Superior temporal gyrus (tissue), 1 donor: ENCODE measurements around the gene FAM171A2.
A peak's percentile ranks its signal among the peaks of the same experiment; 100 is the strongest.

Experiments
- DNase-seq: peaks from one replicate; pipeline ENCODE4 v3.0.0-alpha.2; 2016; ENCODE audit errors: extremely low spot score

FAM171A2 gene

DNA sequence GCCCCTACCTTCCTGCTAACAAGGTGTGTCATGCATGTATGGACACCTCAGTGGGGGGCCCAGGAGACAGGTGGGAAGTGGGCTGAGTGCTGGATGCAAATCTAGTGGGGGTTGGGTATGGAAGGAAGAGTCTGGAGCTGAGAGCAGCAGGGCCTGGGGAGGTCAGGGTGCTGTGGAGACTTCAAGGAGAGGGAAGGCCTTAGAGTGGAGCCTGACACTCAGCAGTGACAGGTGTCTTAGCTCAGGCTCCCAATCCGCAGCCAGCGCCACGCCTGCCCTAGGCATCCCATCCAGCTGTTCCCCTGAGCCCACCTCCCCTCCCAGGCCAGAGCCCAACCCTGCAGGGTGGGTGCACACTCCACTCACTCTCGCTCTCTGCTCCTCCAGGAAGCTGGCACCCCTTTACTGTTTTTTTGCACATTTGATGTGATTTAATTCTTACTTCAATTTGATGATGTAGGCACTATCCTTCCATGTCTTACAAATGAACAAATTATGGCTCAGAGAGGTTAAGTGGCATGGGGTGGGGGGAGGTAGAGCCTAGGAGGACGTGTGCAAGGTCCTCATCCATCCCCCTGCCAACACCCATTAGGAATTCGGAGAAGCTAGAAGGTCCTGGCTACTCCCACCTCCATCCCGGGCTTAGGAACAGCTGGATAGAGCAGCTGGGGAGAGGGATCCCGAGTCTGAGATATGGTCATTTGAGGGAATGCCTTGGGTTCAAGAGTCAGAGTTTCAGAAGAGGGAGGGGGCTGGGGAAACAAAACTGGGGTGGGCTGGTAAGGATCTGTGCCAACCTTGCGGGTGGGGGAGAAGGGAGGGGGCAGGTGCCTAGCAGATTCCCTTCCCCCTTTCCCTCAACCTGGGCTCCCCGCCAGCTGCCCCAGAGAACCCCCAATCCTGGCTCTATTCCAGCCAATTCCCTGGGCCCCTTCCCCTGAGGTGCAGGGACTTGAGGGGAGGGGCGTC is 2.1 kb downstream of the FAM171A2 start:
- no peak for DNase-seq

DNA sequence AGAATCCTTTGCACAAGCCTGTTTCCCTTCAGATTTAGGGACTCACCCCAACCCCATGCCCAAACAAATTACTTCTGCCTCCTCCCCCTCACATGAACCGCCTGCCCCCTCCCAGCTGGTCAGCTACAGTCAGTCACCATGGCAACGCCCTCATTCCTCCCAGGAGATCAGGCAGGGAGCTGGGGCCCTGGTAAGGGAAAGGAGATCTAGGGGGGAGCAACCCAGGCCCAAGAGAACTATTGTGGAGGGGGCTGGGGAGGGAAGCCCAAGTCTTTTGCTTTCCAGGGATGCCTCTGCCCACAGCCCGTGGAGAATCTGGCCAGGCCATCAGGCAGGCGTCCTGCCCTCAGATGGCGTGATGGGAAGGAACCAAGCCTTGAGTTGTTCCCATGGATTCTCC is 2.8 kb downstream of the FAM171A2 start:
- no peak for DNase-seq

DNA sequence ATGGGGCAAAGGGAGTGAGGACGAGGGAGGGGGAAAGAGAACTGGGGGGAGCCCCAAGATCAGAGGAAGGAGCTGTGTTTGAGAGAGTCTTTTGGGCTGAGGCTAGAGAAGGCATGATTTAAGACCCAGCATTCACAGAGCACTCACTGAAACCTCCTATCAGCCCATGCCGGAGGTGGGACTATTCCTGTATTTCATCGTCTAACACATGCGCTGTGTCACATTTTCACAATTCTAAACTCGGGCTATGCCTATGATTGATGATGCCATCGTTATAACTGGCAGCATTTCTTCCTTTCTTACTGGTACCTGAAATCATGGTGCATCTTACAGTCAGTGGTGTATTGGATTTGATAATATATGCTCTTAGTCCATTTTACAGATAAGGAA is 3.5 kb downstream of the FAM171A2 start:
- no peak for DNase-seq

DNA sequence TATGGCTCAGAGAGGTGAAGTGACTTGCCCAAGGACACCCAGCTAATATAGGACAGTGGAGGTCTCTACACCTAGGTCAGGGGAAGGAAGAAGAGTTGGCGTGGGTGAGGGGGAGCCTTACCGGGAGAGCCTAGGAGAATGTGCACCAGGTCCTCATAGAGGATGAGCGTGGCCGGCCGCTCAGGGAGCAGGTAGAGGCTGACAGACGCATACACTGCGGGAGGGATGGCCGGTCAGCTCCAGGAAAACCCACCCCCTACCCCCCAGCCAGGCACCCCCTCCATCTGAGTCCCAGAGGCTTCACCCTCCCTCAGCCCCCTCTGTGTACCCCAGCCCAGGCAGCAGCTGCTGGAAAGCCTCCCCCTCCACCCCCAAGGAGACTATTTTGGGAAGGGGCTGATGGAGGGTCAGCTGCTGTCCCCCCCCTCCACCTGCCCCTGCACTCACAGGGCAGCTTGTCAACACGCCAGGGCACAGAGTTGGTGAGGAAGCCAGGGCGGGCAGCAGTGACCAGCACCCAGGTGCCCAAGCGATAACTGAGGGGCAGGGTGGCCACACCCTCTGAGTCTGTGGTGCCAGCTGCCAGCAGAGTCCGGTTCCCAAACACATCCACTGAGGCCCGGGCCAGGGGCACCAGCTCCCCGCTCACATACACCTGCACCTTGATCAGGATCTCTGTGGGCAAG is 4.1 kb downstream of the FAM171A2 start:
- DNase-seq, result no peak

DNA sequence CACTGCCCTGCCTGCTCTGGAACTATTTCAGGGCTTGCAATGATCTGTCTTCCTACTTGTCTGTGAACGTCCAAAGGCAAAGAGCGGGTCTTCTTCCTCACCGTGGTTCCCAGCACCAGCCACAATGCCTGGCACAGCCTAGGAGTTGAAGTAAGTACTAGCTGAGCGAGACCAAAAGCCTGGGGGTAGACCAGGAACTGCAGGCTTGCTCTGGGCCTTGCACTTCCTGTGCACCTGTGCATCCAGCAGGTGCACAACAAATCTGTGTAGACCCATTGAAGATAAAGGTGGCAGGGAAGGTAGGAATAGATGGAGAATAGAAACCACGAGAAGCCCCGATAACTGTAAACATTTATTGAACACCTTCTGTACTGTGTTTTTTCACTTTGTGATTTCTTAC is 4.6 kb downstream of the FAM171A2 start:
- DNase-seq, result no peak

DNA sequence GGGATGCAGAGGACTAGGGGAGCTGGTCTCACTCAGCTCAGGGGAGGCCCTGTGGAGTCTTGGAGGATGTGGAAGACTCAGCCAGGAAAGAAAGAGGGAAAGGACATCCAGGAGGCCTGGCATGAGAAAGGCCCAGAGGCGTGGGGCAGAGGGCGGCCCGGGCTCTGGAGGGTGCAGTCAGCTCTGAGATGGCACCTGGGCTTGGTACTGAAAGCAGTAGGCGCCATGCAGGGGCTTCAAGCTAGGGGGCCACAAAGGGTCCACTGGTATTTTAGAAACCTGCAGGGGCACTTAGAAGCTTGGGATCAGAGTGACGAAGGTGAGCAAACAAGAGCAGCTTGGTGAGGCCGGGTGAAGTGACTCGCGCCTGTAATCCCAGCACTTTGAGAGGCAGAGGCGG is 5.6 kb downstream of the FAM171A2 start:
- DNase-seq, result no peak

DNA sequence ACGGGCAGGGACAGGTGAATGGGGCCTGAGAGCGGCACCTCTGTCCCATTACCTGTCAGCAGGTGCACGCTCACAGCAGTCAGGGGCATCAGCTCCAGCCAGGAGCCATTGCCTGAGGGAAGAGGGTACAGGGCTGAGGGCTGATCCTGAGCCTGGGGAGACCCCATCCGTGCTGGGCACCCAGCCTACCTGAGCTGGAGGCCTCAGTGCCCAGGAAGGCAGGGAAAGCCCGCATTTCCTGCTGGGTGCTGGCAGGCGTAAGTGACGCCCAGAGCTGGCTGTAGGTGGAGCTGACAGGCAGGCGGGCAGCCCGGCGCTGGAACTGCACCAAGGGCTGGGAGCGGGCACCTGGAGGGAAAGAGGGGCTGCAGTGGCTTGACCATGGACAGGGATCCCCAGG is 7.4 kb downstream of the FAM171A2 start:
- DNase-seq, result no peak

DNA sequence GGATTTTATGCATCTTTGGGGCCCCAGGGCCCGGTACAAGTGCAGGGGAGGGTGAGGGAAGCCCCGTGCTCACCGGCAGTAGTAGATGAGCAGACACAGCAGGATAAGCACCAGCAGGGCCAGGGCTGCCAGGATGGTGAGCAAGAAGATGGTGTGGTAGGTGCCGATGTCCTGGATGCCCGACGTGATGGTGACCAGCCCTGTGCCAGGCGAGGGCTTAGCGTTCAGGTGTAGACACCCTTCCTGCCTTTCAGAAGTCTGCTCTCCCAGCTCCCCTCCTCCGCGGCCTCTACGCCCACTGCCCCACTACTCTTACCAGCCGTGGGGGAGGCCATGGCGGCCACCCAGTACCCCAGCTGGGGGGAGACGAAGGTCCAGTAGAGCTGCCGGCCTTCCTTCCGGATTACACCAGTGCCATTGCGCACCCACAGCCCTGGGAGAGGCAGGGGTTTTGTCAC is 8.0 kb downstream of the FAM171A2 start:
- no peak for DNase-seq

DNA sequence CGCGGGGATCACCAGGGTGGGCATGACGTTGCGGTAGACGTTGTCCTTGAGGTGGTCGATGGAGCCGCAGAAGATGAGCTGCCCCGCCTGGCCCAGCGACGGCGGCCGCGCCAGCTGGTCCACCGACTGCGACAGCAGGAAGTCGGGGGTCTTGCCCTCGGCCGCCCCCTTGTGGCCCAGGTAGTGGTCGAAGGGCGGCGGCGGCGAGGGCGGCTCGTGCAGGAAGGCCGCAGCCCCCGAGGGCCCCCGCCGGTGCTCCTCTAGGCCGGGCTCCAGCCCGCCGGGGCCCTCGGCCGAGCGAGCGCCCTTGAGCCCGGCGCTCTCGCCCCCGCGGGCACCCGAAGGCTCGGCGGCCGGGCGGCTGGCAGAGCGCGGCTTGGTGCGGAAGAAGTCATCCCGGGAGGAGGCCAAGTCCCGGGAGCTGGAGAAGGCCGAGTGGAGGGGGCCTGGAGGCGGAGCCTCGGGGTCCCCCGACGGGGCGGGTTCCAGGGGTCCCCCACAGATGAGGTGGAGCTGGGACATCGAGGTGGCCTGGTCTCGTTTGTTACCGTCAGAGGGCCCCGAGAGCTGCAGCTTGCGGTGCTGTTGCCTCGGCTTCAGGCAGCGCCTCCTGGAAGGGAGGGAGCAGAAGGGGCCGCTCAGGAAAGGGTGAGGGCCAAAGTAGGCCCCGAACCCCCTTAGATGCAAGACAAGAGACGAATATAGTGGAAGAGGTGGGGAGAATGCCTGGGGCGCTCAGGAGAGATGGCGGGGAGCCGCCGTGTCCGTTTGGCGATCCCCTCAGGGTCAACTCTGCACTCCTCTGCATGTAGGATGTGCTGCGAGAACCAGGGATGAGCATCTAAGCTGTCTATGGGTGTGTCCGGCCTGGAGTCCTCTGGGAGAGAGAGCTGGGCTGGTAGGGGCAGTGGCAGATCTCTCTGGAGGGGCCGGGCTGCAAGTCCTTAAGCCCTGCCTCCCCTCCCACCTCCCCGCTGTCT is 8.8 kb downstream of the FAM171A2 start:
- DNase-seq, result no peak

DNA sequence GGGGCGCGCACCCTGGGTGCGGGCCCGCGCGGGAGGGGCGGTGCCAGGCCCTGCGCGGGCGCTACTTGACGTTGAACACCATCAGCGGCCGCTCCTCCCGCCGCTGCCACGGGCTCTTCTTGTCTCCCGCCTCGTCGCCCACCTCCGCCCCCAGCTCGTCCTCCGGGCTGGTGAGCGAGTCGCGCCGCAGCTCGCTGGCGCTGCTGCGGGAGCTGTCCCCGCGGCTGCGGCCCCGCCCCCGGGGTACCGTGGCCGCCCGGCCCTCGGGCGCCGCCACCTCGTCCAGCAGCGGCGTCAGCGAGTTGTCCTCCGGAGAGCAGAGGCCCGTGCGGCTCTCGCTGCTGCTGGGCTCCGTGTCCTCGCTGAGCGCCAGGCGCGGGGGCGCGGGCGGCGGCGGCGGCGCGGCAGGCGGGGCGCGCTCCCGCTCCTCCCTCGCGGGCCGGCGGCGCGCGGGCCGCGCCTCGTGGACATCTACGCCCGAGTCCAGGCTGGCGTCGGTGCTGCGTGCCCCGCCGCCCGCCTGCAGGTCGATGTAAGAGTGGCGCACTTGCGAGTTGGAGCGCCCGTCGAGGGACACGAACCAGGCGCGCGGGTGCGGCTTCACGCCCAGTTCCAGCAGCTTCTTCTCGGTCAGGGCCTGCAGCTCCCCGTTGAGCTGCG is 9.9 kb downstream of the FAM171A2 start:
- DNase-seq, result no peak

DNA sequence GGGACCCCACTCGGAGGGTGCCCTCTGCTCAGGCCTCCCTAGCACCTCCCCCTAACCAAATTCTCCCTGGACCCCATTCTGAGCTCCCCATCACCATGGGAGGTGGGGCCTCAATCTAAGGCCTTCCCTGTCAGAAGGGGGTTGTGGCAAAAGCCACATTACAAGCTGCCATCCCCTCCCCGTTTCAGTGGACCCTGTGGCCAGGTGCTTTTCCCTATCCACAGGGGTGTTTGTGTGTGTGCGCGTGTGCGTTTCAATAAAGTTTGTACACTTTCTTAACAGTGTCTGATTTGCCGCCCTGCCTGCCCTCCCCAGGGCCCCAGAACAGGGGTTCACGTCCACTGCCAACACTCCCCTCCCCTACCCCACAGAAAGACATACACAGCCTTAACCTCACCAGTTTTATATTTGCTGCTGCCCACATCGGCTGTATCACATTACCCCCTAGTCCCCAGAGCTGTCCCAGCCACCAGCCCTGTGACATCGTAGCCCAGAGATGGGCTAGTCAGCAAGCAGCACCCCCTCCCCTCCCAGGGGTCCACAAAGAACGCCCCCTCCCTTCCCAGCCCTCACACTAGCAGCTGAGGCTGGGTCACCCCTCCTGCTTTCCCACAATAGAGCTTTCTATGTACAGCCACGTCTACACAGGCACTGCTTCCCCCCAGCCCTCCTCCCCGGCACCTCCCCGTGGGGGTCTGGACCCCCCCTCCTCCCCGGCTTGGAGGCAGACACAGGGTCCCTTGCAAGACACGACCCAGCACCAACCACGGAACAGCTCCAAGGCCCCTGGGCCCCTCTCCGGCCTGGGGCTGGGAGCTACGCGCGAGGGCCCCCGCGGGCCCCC is 10.6 kb downstream of the FAM171A2 start:
- no peak for DNase-seq

DNA sequence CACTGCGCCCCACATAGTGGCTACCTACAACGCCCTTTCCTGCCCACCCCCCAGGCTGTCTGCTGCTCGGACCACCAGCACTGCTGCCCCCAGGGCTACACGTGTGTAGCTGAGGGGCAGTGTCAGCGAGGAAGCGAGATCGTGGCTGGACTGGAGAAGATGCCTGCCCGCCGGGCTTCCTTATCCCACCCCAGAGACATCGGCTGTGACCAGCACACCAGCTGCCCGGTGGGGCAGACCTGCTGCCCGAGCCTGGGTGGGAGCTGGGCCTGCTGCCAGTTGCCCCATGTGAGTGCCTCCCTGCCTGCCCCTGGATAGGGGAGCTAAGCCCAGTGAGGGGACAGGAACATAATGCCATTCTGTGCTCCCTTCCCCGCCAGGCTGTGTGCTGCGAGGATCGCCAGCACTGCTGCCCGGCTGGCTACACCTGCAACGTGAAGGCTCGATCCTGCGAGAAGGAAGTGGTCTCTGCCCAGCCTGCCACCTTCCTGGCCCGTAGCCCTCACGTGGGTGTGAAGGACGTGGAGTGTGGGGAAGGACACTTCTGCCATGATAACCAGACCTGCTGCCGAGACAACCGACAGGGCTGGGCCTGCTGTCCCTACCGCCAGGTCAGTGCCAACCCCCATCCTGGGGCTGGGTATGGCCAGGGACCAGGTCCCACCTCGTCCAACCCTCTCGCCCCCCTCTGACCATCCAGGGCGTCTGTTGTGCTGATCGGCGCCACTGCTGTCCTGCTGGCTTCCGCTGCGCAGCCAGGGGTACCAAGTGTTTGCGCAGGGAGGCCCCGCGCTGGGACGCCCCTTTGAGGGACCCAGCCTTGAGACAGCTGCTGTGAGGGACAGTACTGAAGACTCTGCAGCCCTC is 11.5 kb downstream of the FAM171A2 start:
- no peak for DNase-seq

DNA sequence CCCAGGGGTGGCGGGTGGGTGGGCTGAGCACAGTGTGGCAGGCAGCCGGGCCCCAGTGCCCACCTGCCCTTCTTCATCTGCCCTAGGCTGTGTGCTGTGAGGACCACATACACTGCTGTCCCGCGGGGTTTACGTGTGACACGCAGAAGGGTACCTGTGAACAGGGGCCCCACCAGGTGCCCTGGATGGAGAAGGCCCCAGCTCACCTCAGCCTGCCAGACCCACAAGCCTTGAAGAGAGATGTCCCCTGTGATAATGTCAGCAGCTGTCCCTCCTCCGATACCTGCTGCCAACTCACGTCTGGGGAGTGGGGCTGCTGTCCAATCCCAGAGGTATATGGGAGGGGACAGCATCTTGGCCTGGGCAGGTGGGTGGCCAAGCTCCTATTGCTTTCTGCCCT is 12.2 kb downstream of the FAM171A2 start:
- no peak for DNase-seq

DNA sequence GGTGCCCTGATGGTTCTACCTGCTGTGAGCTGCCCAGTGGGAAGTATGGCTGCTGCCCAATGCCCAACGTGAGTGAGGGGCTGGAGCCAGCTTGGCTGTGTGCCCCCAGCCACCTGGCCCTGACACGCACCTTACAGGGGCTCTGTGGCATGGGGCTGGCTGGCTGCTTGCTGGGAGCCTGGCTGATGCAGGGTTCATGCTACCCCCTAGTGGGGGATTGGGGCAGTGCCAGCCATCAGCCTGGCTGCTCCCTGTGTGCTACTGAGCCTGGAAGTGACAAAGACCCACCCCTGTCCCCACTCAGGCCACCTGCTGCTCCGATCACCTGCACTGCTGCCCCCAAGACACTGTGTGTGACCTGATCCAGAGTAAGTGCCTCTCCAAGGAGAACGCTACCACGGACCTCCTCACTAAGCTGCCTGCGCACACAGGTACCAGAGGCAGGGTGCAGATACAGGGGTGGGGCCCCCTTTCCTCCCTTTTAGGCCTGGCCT is 12.9 kb downstream of the FAM171A2 start:
- peak; percentile 79 for DNase-seq

DNA sequence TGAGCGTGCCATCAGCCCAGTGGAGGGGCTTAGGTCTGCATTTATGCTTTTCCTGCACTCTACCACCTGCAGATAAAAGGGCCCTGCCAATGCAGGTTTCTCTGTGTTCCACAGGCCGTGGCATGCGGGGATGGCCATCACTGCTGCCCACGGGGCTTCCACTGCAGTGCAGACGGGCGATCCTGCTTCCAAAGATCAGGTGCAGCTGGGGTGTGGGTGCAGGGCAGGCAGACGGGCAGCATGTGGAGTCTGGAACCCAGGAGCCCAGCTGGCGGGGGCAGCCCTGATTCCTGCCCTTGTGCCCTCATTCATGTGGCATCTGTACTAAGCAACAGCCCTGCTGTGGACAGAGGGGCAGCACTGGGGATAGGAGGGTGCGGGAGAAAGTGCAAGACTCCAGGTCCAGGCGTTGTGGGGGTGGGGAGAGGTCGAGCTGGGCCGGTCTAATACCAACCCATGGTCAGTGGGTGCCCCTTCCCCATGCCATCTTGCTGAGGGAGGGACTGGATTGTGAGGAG is 14.0 kb downstream of the FAM171A2 start:
- no peak for DNase-seq

DNA sequence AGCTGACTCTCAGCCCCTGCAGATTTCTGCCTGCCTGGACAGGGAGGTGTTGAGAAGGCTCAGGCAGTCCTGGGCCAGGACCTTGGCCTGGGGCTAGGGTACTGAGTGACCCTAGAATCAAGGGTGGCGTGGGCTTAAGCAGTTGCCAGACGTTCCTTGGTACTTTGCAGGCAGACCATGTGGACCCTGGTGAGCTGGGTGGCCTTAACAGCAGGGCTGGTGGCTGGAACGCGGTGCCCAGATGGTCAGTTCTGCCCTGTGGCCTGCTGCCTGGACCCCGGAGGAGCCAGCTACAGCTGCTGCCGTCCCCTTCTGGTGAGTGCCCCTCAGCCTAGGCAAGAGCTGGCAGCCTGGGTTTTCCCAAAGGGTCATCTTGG is 14.7 kb downstream of the FAM171A2 start:
- DNase-seq, result no peak

DNA sequence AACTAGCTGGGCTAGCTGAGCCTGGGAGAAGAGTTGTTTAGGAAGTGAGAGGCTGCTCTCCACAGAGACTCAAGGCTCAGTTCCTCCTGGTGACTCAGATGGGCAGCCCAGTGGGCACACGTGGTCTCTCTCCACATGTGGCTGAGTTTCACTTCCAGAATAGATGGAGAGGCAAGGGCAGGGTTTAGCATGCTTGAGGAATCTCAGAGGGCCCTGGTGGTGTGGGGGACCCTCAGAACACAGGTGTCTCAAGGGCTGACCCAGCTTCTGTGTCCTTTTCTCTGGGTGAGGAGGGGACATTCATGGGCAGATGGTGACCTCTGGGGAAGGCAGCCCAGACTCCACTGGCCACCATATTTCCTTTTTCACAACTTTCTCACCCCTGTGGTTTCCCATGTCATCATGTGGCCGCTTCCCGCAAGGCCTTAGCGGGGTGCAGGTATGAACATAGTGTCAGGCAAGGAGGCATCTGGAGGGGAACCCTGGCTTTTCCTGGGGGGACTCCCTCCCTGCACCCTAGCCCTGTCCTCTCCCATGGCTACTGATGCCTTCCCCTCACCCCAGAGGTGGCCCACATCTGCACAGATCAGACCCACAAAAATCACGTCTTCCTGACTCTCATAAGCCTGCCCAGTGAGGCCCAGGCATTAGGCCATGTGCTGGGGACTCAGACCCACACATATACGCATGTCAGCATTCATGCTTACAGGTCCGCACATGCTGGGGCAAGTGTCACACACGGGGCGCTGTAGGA is 15.2 kb downstream of the FAM171A2 start:
- peak; percentile 29 for DNase-seq
